ENCODE measurements around the gene CPLX4. TPM values are rescaled to one million over a fixed set of nuclear protein-coding genes. Genes with fewer than 3 reads are reported as not detected.

The CPLX4 gene
- total RNA-seq, 1 donor: not detected

- H3K4me2 ChIP-seq (ENCODE audit: insufficient read depth, low read length): no peak overlapping the region
- no peaks in the 10 kb centered on the region for H3K9me3 ChIP-seq (ENCODE audit: low read depth, low read length)
- no peak overlapping the region for H3K27ac ChIP-seq (ENCODE audit: low read depth, low read length)
- TF ChIP-seq CTCF (IDR thresholded peaks at IDR 0.05; ENCODE audit: extremely low read depth, low read depth, low read length): no peak
- no peaks in the 10 kb centered on the region for H3K79me2 ChIP-seq (ENCODE audit: insufficient read depth, low read length)
- no peak overlapping the region for H3K4me3 ChIP-seq (ENCODE audit: insufficient read depth, low read length)
- peaks cover 95% of the 10 kb centered on the region for H3K27me3 ChIP-seq (ENCODE audit: insufficient read depth, low read length)
- H2AFZ ChIP-seq (ENCODE audit: low read length): no peak overlapping the region
- DNase-seq (ENCODE audit: insufficient read length, low spot score, missing footprints): no peak
- H3K36me3 ChIP-seq (ENCODE audit: insufficient read depth, low read length): no peaks in the 10 kb centered on the region
- H4K20me1 ChIP-seq (ENCODE audit: insufficient read depth, low read length): no peaks in the 10 kb centered on the region
- no peaks in the 10 kb centered on the region for H3K4me1 ChIP-seq (ENCODE audit: insufficient read depth, low read length)
Observed at GRCh38 chr18:59279722-59280121, 38.7 kb downstream of the CPLX4 start.

- H3K4me2 ChIP-seq (ENCODE audit: insufficient read depth, low read length): no peak overlapping the region
- no peak overlapping the region for H3K4me3 ChIP-seq (ENCODE audit: insufficient read depth, low read length)
- no peaks in the 10 kb centered on the region for H3K4me1 ChIP-seq (ENCODE audit: insufficient read depth, low read length)
- DNase-seq (ENCODE audit: insufficient read length, low spot score, missing footprints): no peak
- no peak overlapping the region for H2AFZ ChIP-seq (ENCODE audit: low read length)
- peaks cover 96% of the 10 kb centered on the region for H3K27me3 ChIP-seq (ENCODE audit: insufficient read depth, low read length)
- no peaks in the 10 kb centered on the region for H4K20me1 ChIP-seq (ENCODE audit: insufficient read depth, low read length)
- H3K79me2 ChIP-seq (ENCODE audit: insufficient read depth, low read length): no peaks in the 10 kb centered on the region
- no peak for TF ChIP-seq CTCF (IDR thresholded peaks at IDR 0.05; ENCODE audit: extremely low read depth, low read depth, low read length)
- H3K36me3 ChIP-seq (ENCODE audit: insufficient read depth, low read length): no peaks in the 10 kb centered on the region
- no peak overlapping the region for H3K27ac ChIP-seq (ENCODE audit: low read depth, low read length)
- H3K9me3 ChIP-seq (ENCODE audit: low read depth, low read length): no peaks in the 10 kb centered on the region
Observed at GRCh38 chr18:59279193-59279592, 39.3 kb downstream of the CPLX4 start.

GRCh38 chr18:59278793-59279192 lies 39.7 kb downstream of the CPLX4 start:
- Histone ChIP-seq H3K27ac (ENCODE audit: low read depth, low read length) (no peak overlapping the region), H3K36me3 (ENCODE audit: insufficient read depth, low read length) (no peaks in the 10 kb centered on the region), H3K79me2 (ENCODE audit: insufficient read depth, low read length) (no peaks in the 10 kb centered on the region), H3K9me3 (ENCODE audit: low read depth, low read length) (no peaks in the 10 kb centered on the region), H3K4me3 (ENCODE audit: insufficient read depth, low read length) (no peak overlapping the region), H3K4me2 (ENCODE audit: insufficient read depth, low read length) (no peak overlapping the region), H4K20me1 (ENCODE audit: insufficient read depth, low read length) (no peaks in the 10 kb centered on the region), H3K27me3 (ENCODE audit: insufficient read depth, low read length) (peaks cover 97% of the 10 kb centered on the region), H2AFZ (ENCODE audit: low read length) (no peak overlapping the region), H3K4me1 (ENCODE audit: insufficient read depth, low read length) (no peaks in the 10 kb centered on the region)
- DNase-seq (ENCODE audit: insufficient read length, low spot score, missing footprints): peak; percentile 13
- no peak for TF ChIP-seq CTCF (IDR thresholded peaks at IDR 0.05; ENCODE audit: extremely low read depth, low read depth, low read length)

- Histone ChIP-seq H3K79me2 (ENCODE audit: insufficient read depth, low read length) (no peaks in the 10 kb centered on the region), H3K4me1 (ENCODE audit: insufficient read depth, low read length) (no peaks in the 10 kb centered on the region), H2AFZ (ENCODE audit: low read length) (no peak overlapping the region), H3K27me3 (ENCODE audit: insufficient read depth, low read length) (peaks cover 99% of the 10 kb centered on the region), H3K9me3 (ENCODE audit: low read depth, low read length) (peaks cover 1% of the 10 kb centered on the region), H4K20me1 (ENCODE audit: insufficient read depth, low read length) (no peaks in the 10 kb centered on the region), H3K27ac (ENCODE audit: low read depth, low read length) (no peak overlapping the region), H3K36me3 (ENCODE audit: insufficient read depth, low read length) (no peaks in the 10 kb centered on the region), H3K4me3 (ENCODE audit: insufficient read depth, low read length) (no peak overlapping the region), H3K4me2 (ENCODE audit: insufficient read depth, low read length) (no peak overlapping the region)
- peak; percentile 53 for DNase-seq (ENCODE audit: insufficient read length, low spot score, missing footprints)
- TF ChIP-seq CTCF (IDR thresholded peaks at IDR 0.05; ENCODE audit: extremely low read depth, low read depth, low read length): no peak
Observed at GRCh38 chr18:59276047-59276446, 42.4 kb downstream of the CPLX4 start.
